GM18861 (cell line): Measurements from ENCODE around the gene BCL2A1.
"Not testable (repeated sequence)": the region's sequence is repeated elsewhere in the genome, so short reads cannot be mapped to it uniquely, and the experiment has no call there.

Source experiments
- ATAC-seq: cut with Tn5 transposase; IDR thresholded peaks from one replicate; pipeline ENCODE4 v1.9.1; 2021; ENCODE audit not compliant: unreplicated experiment

The BCL2A1 gene

GRCh38 chr15:79970624-79971434 is at the start of gene BCL2A1:
Gene BCL2A1 (minus strand): TSS chr15:79971196. CDS start chr15:79971119, 77 bp downstream.
- peak; percentile 53 for ATAC-seq

GRCh38 chr15:80020731-80021130 is 49.7 kb upstream of the BCL2A1 start:
- no peak for ATAC-seq

GRCh38 chr15:80020149-80020548 is 49.2 kb upstream of the BCL2A1 start:
- not testable (repeated sequence) for ATAC-seq

GRCh38 chr15:80019168-80019745 is 48.3 kb upstream of the BCL2A1 start:
- no peak for ATAC-seq

- ATAC-seq = not testable (repeated sequence)
Observed at GRCh38 chr15:80017139-80017538, 46.1 kb upstream of the BCL2A1 start.

GRCh38 chr15:80016506-80016905 is 45.5 kb upstream of the BCL2A1 start:
- ATAC-seq = not testable (repeated sequence)

GRCh38 chr15:80015156-80015555 is 44.2 kb upstream of the BCL2A1 start:
- no peak for ATAC-seq

GRCh38 chr15:80014186-80014585 is 43.2 kb upstream of the BCL2A1 start:
- ATAC-seq = not testable (repeated sequence)

- ATAC-seq = no peak
Observed at GRCh38 chr15:80012060-80012726, 41.2 kb upstream of the BCL2A1 start.

GRCh38 chr15:80011596-80011995 is 40.6 kb upstream of the BCL2A1 start:
- ATAC-seq = no peak

- peak; percentile 53 for ATAC-seq
Observed at GRCh38 chr15:80011041-80011523, 40.1 kb upstream of the BCL2A1 start.

- no peak for ATAC-seq
Observed at GRCh38 chr15:80010131-80010673, 39.2 kb upstream of the BCL2A1 start.

GRCh38 chr15:80007532-80007931 is 36.5 kb upstream of the BCL2A1 start:
- ATAC-seq = no peak

- no peak for ATAC-seq
Observed at GRCh38 chr15:80006946-80007345, 36.0 kb upstream of the BCL2A1 start.

- no peak for ATAC-seq
Observed at GRCh38 chr15:80003934-80004472, 33.0 kb upstream of the BCL2A1 start.

- no peak for ATAC-seq
Observed at GRCh38 chr15:80003171-80003570, 32.2 kb upstream of the BCL2A1 start.

GRCh38 chr15:80002267-80002666 is 31.3 kb upstream of the BCL2A1 start:
- ATAC-seq = no peak

- ATAC-seq = no peak
Observed at GRCh38 chr15:79994615-79995014, 23.6 kb upstream of the BCL2A1 start.

- ATAC-seq = no peak
Observed at GRCh38 chr15:79991826-79992225, 20.8 kb upstream of the BCL2A1 start.

- no peak for ATAC-seq
Observed at GRCh38 chr15:79990997-79991334, 20.0 kb upstream of the BCL2A1 start.

- no peak for ATAC-seq
Observed at GRCh38 chr15:79990280-79990996, 19.4 kb upstream of the BCL2A1 start.
